IMR-90 (cell line): ENCODE results near the gene PPFIBP2. TPM values are rescaled to one million over a fixed set of nuclear protein-coding genes. Genes with fewer than 3 reads are reported as not detected.

Experiments
- ATAC-seq: fragments of 200-7000 bp; cut with Tn5 transposase; 2 replicates; pipeline ENCODE4 v1.9.1; 2020; ENCODE audit warnings: low read depth, mild to moderate bottlenecking, moderate library complexity
- BruUV-seq: library from RNA; stranded (reverse); fragments of 400-500 nt; replicated peaks from 2 replicates; lab custom pipeline; 2021; lab: Mats Ljungman, UMichigan
- CTCF ChIA-PET: fragments of 300-600 bp; formaldehyde crosslinking; extraction: SDS; loops from one replicate; lab custom pipeline; 2021; ENCODE audit warnings: antibody characterized with exemption; lab: Yijun Ruan, JAX
- POLR2A ChIA-PET: fragments of 300-600 bp; sonication (Branson Sonifier 250); formaldehyde crosslinking; loops from one replicate; lab custom pipeline; 2022; ENCODE audit warnings: antibody characterized with exemption; ENCODE audit not compliant: unreplicated experiment; lab: Charles Lee
- DNase-seq: peaks from one replicate; pipeline ENCODE4 v3.0.0; 2013
- H2AFZ ChIP-seq: replicated peaks from 2 replicates; pipeline ENCODE3; 2013; ENCODE audit warnings: low read length, mild to moderate bottlenecking; ENCODE audit not compliant: poor library complexity
- H2AK5ac ChIP-seq: 2 replicates; pipeline ENCODE4 v1.6.1; 2013; ENCODE audit warnings: low read depth, low read length, inconsistent platforms
- H2AK9ac ChIP-seq: replicated peaks from 2 replicates; pipeline ENCODE3; 2013; ENCODE audit warnings: mild to moderate bottlenecking, low read depth, low read length, moderate library complexity; ENCODE audit not compliant: poor library complexity
- H2BK120ac ChIP-seq: 2 replicates; pipeline ENCODE4 v1.6.1; 2013; ENCODE audit warnings: low read depth, low read length, inconsistent platforms
- H2BK15ac ChIP-seq: 3 replicates; pipeline ENCODE4 v1.6.1; 2013; ENCODE audit warnings: low read depth, low read length, inconsistent platforms
- H2BK20ac ChIP-seq: 2 replicates; pipeline ENCODE4 v1.6.1; 2013; ENCODE audit warnings: low read depth, mild to moderate bottlenecking, inconsistent platforms, low read length, moderate library complexity
- H2BK5ac ChIP-seq: 2 replicates; pipeline ENCODE4 v1.6.1; 2013; ENCODE audit warnings: mild to moderate bottlenecking, low read depth, low read length, inconsistent platforms; ENCODE audit not compliant: poor library complexity, severe bottlenecking
- H3K14ac ChIP-seq: replicated peaks from 2 replicates; pipeline ENCODE4 v1.6.1; 2013; ENCODE audit warnings: low read depth, low read length, inconsistent platforms
- H3K18ac ChIP-seq: 2 replicates; pipeline ENCODE4 v1.6.1; 2013; ENCODE audit warnings: low read depth, low read length, control low read depth
- H3K23ac ChIP-seq: 2 replicates; pipeline ENCODE4 v1.6.1; 2013; ENCODE audit warnings: low read depth, low read length, inconsistent platforms
- H3K27ac ChIP-seq: 2 replicates; pipeline ENCODE4 v1.5.1; 2013; ENCODE audit warnings: mild to moderate bottlenecking, control low read depth, low read length; ENCODE audit not compliant: insufficient read depth
- H3K27me3 ChIP-seq: 2 replicates; pipeline ENCODE4 v1.6.1; 2013; ENCODE audit warnings: low read length; ENCODE audit not compliant: control insufficient read depth, insufficient read depth
- H3K36me3 ChIP-seq: 2 replicates; pipeline ENCODE4 v1.6.1; 2013; ENCODE audit warnings: low read length, mixed read lengths; ENCODE audit not compliant: control insufficient read depth, insufficient read depth
- H3K4ac ChIP-seq: 2 replicates; pipeline ENCODE4 v1.6.1; 2013; ENCODE audit warnings: low read depth, low read length, inconsistent platforms
- H3K4me1 ChIP-seq: 2 replicates; pipeline ENCODE4 v1.6.1; 2013; ENCODE audit warnings: low read length, mixed read lengths; ENCODE audit not compliant: control insufficient read depth, insufficient read depth
- H3K4me2 ChIP-seq: 2 replicates; pipeline ENCODE4 v1.6.1; 2013; ENCODE audit warnings: low read depth, mild to moderate bottlenecking, control low read depth, low read length, moderate library complexity
- H3K4me3 ChIP-seq: 2 replicates; pipeline ENCODE4 v1.5.1; 2013; ENCODE audit warnings: low read depth, mild to moderate bottlenecking, control low read depth, low read length, moderate library complexity; ENCODE audit not compliant: insufficient read depth
- H3K56ac ChIP-seq: 2 replicates; pipeline ENCODE4 v1.6.1; 2013; ENCODE audit warnings: low read length, inconsistent platforms; ENCODE audit not compliant: insufficient read depth; ENCODE audit errors: extremely low read depth
- H3K79me1 ChIP-seq, 2 experiments: 2 replicates each; pipeline ENCODE4 v1.6.1; 2013; ENCODE audit warnings: low read length in 2 of 2, inconsistent platforms in 1 of 2, low read depth in 1 of 2
- H3K9ac ChIP-seq: 2 replicates; pipeline ENCODE4 v1.6.1; 2013; ENCODE audit warnings: low read depth, low read length, control low read depth
- H3K9me1 ChIP-seq: 2 replicates; pipeline ENCODE4 v1.6.1; 2013; ENCODE audit warnings: low read length, inconsistent platforms; ENCODE audit not compliant: insufficient read depth
- H3K9me3 ChIP-seq: 2 replicates; pipeline ENCODE4 v1.6.1; 2013; ENCODE audit warnings: low read length; ENCODE audit not compliant: control insufficient read depth, insufficient read depth
- H4K20me1 ChIP-seq: 2 replicates; pipeline ENCODE4 v1.6.1; 2013; ENCODE audit warnings: low read length, inconsistent platforms; ENCODE audit not compliant: insufficient read depth
- H4K5ac ChIP-seq: 2 replicates; pipeline ENCODE4 v1.6.1; 2013; ENCODE audit warnings: mild to moderate bottlenecking, low read depth, low read length, control low read depth
- H4K8ac ChIP-seq, 2 experiments: 2 replicates each; pipeline ENCODE4 v1.6.1; 2013; ENCODE audit warnings: low read depth in 2 of 2, low read length in 2 of 2, control low read depth in 1 of 2, inconsistent platforms in 1 of 2
- H4K91ac ChIP-seq: 2 replicates; pipeline ENCODE4 v1.6.1; 2013; ENCODE audit warnings: low read depth, low read length, inconsistent platforms; ENCODE audit not compliant: insufficient read depth
- BHLHE40 ChIP-seq: fragments of 150-350 bp; IDR thresholded peaks from 2 replicates; pipeline ENCODE4 v1.6.1; 2016; ENCODE audit warnings: mild to moderate bottlenecking, low read depth, low read length
- CEBPB ChIP-seq: IDR thresholded peaks from 2 replicates; pipeline ENCODE4 v1.6.1; 2012; ENCODE audit warnings: low read depth, low read length, improper control_type of control experiment
- CHD1 ChIP-seq: IDR thresholded peaks from 2 replicates; pipeline ENCODE4 v1.6.1; 2012; ENCODE audit warnings: low read depth, low read length, improper control_type of control experiment
- FOS ChIP-seq: fragments of 150-350 bp; IDR thresholded peaks from 2 replicates; pipeline ENCODE4 v1.6.1; 2016; ENCODE audit warnings: low read depth, low read length
- MAFK ChIP-seq: IDR thresholded peaks from 2 replicates; pipeline ENCODE4 v1.6.1; 2012; ENCODE audit warnings: low read depth, low read length, improper control_type of control experiment
- MXI1 ChIP-seq: IDR thresholded peaks from 2 replicates; pipeline ENCODE4 v1.6.1; 2012; ENCODE audit warnings: low read depth, mild to moderate bottlenecking, low read length, moderate library complexity, borderline replicate concordance
- NFE2L2 ChIP-seq: fragments of 150-350 bp; IDR thresholded peaks from 2 replicates; pipeline ENCODE4 v1.6.1; 2016; ENCODE audit warnings: low read depth, mild to moderate bottlenecking, low read length
- POLR2A ChIP-seq: IDR thresholded peaks from 2 replicates; pipeline ENCODE4 v1.6.1; 2012; ENCODE audit warnings: mild to moderate bottlenecking, low read depth, low read length
- RFX5 ChIP-seq: IDR thresholded peaks from 2 replicates; pipeline ENCODE4 v1.8.0; 2012; ENCODE audit warnings: low read depth, mild to moderate bottlenecking, low read length, moderate library complexity
- SMC3 ChIP-seq: fragments of 150-350 bp; IDR thresholded peaks from 2 replicates; pipeline ENCODE4 v1.6.1; 2016; ENCODE audit warnings: low read depth, mild to moderate bottlenecking, antibody characterized with exemption, low read length, moderate library complexity
- WGBS, 2 experiments: methylation state at CpG; one replicate each; pipeline versions ENCODE4 v1.1.5 to v1.1.7; 2013; ENCODE audit warnings: missing lambda C conversion rate in 2 of 2; ENCODE audit not compliant: insufficient read length in 1 of 2; ENCODE audit errors: extremely low coverage in 2 of 2; 5-methylcytosine and 5-hydroxymethylcytosine counted together
- dilution Hi-C: fragments of 300-500 bp; cut with HindIII; formaldehyde crosslinking; loops from one replicate; pipeline ENCODE4 v1.14.3; 2018; ENCODE audit warnings: low sequenced_read_pairs; ENCODE audit not compliant: unreplicated experiment
- in situ Hi-C: fragments of 300-500 bp; cut with MboI; formaldehyde crosslinking; loops from 3 replicates; pipeline ENCODE4 v1.14.3; 2019; ENCODE audit warnings: low sequenced_read_pairs, inconsistent platforms, mixed read lengths
- intact Hi-C: fragments of 100-400 bp; cut with micrococcal nuclease; formaldehyde crosslinking; loops from 2 replicates; pipeline ENCODE4 v1.10.0; 2022
- polyA plus RNA-seq, 3 experiments: library from polyadenylated mRNA; depleted of rRNA; stranded (reverse); fragments of >200 nt; gene quantifications; 2 replicates each; pipeline ENCODE4 v1.2.3, GENCODE V29; 2012; ENCODE audit warnings: low replicate concordance in 1 of 3
- total RNA-seq: library from RNA; depleted of rRNA; stranded (reverse); fragments of >200 nt; gene quantifications from 2 replicates; pipeline ENCODE4 v1.2.3, GENCODE V29; 2012
- TF ChIP-seq, protein P1 (sequence below): fragments of 150-350 bp; IDR thresholded peaks from 2 replicates; pipeline ENCODE4 v1.6.1; 2017; ENCODE audit warnings: mild to moderate bottlenecking, antibody characterized with exemption, low read length, low read depth
- TF ChIP-seq, protein P2 (sequence below): conservative IDR thresholded peaks from 2 replicates; pipeline ENCODE4 v1.5.1; 2012; ENCODE audit warnings: mild to moderate bottlenecking, low read depth, low read length, improper control_type of control experiment
- TF ChIP-seq, protein P3 (sequence below): fragments of 150-350 bp; IDR thresholded peaks from 2 replicates; pipeline ENCODE4 v1.6.1; 2016; ENCODE audit warnings: low read depth, mild to moderate bottlenecking, low read length, moderate library complexity, borderline replicate concordance

Gene PPFIBP2
- total and polyA plus RNA-seq, 2 of the 4 experiments (the other 2 are of a cell fraction): 6.0 to 11.8 TPM

DNA sequence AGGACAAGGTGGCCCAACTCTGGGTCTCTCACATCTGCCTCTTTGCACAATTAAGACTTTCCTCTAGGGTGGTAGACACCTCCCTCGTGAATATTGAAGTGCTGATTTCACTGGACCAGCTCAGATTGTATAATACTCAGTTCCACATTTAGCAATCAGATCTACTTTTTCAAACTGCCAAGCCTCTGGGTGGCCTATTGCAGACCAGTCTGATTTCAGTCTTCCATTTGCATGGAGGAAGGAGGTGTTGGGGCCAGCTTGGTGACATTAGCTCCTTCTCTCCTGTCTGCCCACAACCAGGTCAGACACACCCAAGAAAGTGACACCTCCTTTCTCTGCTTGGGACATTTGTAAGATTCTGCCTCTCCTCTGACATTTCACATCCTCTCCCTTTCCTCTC is 78.2 kb downstream of the PPFIBP2 start:
- ATAC-seq (no peak), DNase-seq (no peak)
- POLR2A ChIA-PET: no interaction called here
- no peaks in the 10 kb centered on the region for H3K36me3 ChIP-seq
- CTCF ChIA-PET: no interaction called here
- H2BK120ac ChIP-seq: no peak overlapping the region
- no peak overlapping the region for H3K9ac ChIP-seq
- no peak overlapping the region for H4K8ac ChIP-seq
- no peaks in the 10 kb centered on the region for H3K9me3 ChIP-seq
- H3K14ac ChIP-seq: no peak overlapping the region
- in situ Hi-C loops: no loop called here
- no peak overlapping the region for H3K4ac ChIP-seq
- 0 out of 2 replicates have a peak, but pooled peaks cover 4% of the 10 kb centered on the region for H3K9me1 ChIP-seq
- no peaks in the 10 kb centered on the region for H3K79me1 ChIP-seq
- no peak overlapping the region for H3K23ac ChIP-seq
- no peak overlapping the region for H4K91ac ChIP-seq
- no peak overlapping the region for H2AFZ ChIP-seq
- intact Hi-C loops: no loop called here
- peaks cover 8% of the 10 kb centered on the region; the same call in 1 of the 2 replicates for H3K4me1 ChIP-seq
- no peak overlapping the region for H3K4me3 ChIP-seq
- no peak overlapping the region for H2BK20ac ChIP-seq
- H3K56ac ChIP-seq: no peak overlapping the region
- no peak overlapping the region for H2BK15ac ChIP-seq
- no TSS peak for BruUV-seq
- no peak overlapping the region for H3K4me2 ChIP-seq
- dilution Hi-C loops: no loop called here
- H2AK9ac ChIP-seq: no peak overlapping the region
- H3K18ac ChIP-seq: no peak overlapping the region
- no peaks in the 10 kb centered on the region for H4K20me1 ChIP-seq
- no peaks in the 10 kb centered on the region for H3K27me3 ChIP-seq
- no peak overlapping the region for H2AK5ac ChIP-seq
- no peak overlapping the region for H3K27ac ChIP-seq
- H4K5ac ChIP-seq: no peak overlapping the region
- no peak for TF ChIP-seq NFE2L2
- TF ChIP-seq, protein P1, sequence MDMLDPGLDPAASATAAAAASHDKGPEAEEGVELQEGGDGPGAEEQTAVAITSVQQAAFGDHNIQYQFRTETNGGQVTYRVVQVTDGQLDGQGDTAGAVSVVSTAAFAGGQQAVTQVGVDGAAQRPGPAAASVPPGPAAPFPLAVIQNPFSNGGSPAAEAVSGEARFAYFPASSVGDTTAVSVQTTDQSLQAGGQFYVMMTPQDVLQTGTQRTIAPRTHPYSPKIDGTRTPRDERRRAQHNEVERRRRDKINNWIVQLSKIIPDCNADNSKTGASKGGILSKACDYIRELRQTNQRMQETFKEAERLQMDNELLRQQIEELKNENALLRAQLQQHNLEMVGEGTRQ: no peak
- TF ChIP-seq, protein P2, sequence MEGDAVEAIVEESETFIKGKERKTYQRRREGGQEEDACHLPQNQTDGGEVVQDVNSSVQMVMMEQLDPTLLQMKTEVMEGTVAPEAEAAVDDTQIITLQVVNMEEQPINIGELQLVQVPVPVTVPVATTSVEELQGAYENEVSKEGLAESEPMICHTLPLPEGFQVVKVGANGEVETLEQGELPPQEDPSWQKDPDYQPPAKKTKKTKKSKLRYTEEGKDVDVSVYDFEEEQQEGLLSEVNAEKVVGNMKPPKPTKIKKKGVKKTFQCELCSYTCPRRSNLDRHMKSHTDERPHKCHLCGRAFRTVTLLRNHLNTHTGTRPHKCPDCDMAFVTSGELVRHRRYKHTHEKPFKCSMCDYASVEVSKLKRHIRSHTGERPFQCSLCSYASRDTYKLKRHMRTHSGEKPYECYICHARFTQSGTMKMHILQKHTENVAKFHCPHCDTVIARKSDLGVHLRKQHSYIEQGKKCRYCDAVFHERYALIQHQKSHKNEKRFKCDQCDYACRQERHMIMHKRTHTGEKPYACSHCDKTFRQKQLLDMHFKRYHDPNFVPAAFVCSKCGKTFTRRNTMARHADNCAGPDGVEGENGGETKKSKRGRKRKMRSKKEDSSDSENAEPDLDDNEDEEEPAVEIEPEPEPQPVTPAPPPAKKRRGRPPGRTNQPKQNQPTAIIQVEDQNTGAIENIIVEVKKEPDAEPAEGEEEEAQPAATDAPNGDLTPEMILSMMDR: no peak
- TF ChIP-seq CHD1: no peak
- TF ChIP-seq, protein P3, sequence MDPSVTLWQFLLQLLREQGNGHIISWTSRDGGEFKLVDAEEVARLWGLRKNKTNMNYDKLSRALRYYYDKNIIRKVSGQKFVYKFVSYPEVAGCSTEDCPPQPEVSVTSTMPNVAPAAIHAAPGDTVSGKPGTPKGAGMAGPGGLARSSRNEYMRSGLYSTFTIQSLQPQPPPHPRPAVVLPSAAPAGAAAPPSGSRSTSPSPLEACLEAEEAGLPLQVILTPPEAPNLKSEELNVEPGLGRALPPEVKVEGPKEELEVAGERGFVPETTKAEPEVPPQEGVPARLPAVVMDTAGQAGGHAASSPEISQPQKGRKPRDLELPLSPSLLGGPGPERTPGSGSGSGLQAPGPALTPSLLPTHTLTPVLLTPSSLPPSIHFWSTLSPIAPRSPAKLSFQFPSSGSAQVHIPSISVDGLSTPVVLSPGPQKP: no peak
- no peak for TF ChIP-seq MXI1
- TF ChIP-seq POLR2A: no peak
- no peak for TF ChIP-seq FOS
- no peak for TF ChIP-seq CEBPB
- TF ChIP-seq RFX5: no peak
- no peak for TF ChIP-seq BHLHE40
- no peak for TF ChIP-seq MAFK
- no peak for TF ChIP-seq SMC3
- H2BK5ac ChIP-seq: no peak overlapping the region
- no CpG with 5 or more reads among the region's 1 CpG for WGBS, 2 experiments
